ENCODE measurements around the gene CIROP.

GRCh38 chr14:23052671-23053070 is 52.1 kb downstream of the CIROP start:
- TF ChIP-seq CTCF (IDR thresholded peaks at IDR 0.05): no peak
- TF ChIP-seq EP300 (IDR thresholded peaks at IDR 0.05): no peak
- TF ChIP-seq POLR2A (IDR thresholded peaks at IDR 0.05): no peak

Data from sigmoid colon (tissue), 4 donors.